T1000 (cell line): ENCODE measurements around the gene LRBA.

Experiments used
- DNase-seq: peaks from one replicate; lab custom pipeline; 2025; ENCODE audit warnings: mixed read lengths; lab: John Stamatoyannopoulos, UW

Gene LRBA

DNA sequence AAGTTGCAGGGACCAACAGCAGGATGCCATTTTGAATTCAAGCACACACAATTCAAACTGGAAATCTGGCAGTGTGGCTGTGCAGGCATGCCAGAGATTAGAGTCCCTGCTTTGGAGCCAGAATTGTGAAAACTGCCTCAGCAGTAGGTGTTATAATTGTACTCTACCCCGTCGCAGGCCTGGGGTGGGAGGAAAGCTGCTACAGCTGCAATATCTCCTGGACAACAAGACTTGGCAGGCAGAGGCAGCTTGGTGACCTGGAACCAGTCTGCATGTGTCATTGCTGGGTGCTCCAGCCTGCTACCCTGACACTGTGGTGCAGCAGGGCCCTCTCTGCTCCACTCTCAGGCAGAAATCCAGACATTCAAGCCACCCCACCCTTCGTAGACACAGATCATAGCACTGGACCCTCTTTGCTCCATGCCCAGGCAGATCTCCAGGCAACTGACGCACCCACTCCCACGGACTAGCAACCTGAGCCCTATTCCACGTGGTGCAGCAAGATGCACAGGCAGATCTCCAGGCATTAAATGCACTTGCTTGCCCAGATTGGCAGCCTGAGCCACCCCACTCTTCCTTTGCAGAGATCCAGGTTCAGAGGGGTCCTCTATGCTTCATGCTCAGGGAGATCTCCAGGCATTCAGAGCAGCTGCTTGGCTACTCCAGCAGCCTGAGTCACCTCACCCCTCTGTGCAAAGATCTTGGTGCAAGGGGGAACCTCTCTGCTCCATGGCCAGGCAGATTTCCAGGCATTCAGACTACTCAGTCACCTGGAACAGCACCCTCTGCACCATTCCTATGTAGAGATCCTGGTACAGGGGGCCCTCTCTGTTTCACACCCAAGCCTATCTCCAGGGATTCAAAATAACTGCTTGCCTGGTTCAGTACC, 140.5 kb downstream of the LRBA start:
- no peak for DNase-seq

DNA sequence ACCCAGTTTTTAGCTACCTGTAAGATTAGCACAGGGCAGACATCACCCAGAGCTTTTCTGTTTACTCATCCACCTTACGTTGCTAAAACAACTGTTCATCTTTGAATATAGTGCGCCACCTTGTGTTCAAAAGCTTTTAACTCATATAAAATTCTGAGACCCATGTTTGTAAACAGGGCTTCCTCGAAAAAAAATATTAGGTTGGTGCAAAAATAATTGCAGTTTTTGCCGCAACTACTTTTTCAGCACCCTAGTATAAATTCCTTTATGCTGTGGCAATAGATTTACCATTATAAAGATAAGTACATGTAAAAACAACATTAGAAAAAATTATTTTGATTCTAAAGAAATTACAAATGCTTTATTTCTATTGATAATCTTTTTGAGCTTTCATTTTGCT, 147.9 kb downstream of the LRBA start:
- no peak for DNase-seq

DNA sequence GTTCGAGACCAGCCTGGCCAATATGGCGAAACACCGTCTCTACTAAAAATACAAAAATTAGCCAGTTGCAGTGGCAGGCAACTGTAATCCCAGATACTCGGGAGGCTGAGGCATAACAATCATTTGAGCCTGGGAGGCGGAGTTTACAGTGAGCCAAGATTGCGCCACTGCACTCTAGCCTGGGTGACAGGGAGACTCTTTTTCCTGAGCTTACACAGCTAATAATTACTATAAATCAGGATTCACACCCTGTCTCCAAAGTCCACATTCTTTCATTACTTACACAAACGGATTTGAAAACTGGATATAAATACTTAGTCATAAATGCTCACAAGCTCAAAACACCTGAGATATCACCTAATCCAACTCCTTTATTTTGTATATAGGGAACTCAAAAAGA, 151.6 kb downstream of the LRBA start:
- DNase-seq: no peak

DNA sequence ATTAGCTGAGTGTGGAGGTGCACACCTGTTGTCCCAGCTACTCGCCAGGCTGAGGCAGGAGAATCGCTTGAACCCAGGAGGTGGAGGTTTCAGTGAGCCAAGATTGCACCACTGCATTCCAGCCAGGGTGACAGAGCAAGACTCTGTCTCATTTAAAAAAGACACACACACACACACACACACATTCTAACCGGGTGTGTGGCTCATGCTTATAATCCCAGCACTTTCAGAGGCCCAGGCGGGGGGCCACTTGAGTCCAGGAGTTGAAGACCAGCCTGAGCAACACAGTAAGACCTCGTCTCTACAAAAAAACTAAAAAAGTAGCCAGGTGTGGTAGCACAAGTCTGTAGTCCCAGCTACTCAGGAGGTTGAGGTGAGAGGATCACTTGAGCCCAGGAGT, 152.3 kb downstream of the LRBA start:
- DNase-seq: no peak

DNA sequence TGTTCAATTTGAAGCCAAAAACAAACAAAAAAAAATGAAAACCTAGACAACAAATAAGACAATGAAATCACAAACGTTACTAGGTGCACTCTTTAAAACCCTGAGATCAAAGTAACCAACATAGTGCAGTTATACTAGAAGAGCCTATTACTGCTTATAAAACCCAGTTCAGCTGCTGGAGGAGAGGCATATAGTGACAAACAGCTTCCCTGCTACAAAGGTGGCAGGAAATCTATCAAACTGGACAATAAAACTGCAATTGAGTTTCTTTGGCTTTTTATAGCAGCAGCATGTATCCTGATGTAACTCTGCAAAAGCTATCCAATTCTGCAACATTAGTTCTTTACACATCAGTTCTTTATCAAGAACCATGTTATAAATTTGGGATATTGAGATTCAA, 155.6 kb downstream of the LRBA start:
- no peak for DNase-seq

DNA sequence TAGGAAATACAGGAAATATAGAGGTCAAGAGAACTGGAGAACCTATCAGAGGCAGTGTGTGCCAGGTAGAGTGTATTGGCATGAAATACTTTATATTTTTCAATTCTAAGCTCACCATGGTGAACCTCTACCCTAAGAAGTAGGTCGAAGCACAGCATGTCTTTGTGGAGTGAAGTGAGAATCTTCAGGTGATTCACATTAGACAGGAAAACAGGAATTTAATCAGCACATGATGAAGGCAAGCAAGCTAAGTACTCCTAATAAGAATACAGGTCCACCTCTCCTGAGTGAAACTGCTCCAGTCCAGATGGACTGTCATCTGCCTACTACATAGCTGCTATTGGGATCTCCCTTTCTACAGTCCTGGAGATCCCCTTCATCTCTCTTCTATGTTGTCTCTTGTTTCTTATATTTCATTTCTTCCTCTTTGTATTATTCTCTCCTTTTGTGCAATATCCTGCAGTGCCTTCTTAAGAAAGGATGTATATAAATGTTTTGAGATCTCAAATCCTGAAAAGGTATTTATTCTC, 159.0 kb downstream of the LRBA start:
- DNase-seq: no peak

DNA sequence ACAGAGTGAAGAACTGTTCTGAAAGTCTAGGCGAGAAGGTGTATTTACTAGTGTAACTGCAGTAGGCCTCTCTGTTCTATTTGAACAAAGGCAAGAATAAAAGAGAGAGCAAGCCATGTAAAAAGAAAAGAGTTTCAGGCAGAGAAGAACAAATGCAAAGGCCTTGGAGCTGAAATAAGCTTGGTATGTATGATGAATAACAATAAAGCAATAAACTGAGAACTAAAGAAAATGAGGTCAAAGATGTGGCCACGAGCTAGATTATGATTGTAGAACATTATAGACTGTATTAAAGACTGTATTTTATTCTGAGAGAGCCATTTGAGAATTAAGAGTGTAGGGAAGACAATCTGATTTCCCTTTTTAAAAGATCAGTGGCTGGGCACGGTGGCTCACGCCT, 160.5 kb downstream of the LRBA start:
- no peak for DNase-seq

DNA sequence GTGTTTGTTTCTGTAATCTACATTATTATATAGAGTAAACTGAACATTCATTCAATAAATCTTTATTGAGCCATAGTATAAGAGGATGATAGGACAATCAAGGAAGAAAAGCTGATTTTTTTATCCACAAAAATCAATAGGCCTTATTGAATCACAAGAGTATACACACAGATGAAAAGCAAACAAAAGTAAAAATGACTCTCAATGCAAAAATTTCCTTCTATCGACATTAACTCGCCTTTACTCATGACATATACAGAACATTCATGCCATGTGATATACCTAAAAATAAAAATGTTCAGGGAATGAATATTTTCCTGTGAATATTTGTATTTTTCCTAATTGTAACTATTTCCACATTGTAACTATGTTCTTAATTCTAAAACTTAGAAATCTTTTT, 161.2 kb downstream of the LRBA start:
- no peak for DNase-seq

DNA sequence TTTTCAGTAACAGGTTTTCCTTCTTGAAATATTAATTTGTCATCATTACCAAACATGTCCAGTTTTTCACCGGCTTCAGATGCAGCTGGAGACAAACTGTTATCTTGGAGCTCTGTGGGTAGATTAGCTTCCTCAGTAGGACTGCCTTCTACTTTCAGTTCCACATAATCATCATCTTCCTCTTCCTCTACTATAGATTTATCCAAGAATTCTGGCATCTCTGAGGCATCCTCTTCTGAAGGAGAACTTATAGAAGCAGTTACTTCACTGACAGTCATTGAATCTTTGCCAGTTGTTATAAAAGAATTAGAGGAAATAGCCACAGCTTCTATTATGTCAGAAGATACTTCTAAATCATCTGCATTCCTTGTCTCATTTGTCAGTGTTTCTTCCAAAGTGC, 162.9 kb downstream of the LRBA start:
- no peak for DNase-seq

DNA sequence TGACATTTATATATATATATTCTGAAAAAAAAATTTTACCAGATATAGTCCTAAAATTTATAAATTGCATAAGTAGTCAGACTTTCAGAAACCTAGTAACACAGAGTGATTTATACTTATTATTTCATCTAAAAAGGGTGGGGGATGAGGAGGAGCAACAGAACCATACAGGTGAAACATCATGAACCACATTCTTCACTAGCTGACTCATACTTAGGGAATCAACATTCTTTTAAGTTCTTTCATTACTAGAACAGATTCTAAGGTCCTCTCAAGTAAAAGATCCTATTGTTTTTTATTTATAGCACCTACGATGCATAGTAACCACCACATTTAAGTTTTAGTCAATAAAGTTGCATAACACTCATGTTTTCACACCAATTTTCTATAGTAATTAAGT, 166.1 kb downstream of the LRBA start:
- no peak for DNase-seq

DNA sequence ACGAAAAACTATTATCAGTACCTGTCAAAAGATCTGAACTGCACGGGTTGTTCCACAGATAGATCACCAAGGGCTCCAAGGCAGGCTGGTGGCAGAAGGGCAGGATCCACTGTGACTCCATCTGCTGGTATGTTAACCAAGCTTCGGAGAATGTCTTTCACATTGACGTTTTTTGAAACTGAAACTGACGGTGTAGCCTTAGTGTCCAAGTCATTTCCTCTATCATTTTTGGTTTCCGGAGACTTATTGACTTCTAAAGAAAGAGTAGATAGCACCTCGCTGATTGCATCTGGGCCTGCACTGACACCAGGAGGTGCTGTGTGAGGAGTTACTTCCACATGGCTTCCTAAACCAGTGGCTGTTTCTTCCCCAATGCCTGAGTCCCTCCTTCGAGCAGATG, 186.9 kb downstream of the LRBA start:
- no peak for DNase-seq

DNA sequence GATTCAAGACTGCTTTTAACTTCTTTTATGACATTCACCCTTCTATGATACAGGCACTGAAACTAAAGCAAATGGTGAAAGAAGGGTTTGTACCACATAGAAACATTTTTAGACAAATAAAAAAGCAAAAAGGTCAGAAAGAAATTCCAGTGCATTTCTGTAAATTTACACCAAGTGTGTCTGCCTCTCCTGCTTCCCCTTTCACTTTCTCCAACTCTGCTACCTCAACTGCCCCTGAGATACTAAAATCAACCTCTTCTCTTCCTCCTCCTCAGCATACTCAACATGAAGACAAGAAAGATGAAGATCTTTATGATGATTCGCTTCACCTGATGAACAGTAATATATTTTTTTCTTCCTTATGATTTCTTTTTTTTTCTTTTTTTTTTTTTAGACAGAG, 187.9 kb downstream of the LRBA start:
- DNase-seq: no peak

DNA sequence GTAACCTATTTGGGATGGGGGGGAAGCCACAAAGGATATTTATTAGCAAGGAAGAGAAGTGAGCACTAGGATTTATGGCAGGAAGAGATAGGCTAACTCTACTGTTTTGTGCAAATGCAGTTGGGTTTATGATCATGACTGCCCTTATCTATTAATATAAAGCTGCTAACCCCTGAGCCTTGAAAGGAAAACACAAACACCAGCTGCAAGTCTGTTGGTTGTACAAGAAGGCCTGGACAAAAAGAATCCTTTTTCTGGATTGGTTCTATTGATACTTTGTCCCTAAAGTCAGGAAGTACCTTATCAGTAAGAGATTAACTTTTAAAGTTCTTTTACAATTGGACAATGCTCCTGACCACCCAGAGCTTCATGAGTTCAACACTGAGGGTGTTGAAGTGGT, 188.8 kb downstream of the LRBA start:
- no peak for DNase-seq

DNA sequence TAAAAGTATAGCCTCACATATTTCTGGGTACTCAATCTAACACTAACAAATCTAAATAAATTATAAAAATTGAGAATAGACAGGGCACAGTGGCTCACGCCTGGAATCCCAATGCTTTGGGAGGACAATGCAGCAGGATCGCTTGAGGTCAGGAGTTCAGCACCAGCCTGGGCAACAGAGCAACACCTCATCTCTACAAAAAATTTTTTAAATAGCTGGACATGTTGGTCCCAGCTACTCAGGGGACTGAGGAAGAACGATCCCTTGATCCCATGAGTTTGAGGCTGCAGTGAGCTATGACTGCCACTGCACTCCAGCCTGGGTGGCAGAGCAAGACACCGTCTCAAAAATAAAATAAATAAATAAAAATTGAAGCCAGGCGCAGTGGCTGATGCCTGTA, 192.7 kb downstream of the LRBA start:
- DNase-seq: no peak

DNA sequence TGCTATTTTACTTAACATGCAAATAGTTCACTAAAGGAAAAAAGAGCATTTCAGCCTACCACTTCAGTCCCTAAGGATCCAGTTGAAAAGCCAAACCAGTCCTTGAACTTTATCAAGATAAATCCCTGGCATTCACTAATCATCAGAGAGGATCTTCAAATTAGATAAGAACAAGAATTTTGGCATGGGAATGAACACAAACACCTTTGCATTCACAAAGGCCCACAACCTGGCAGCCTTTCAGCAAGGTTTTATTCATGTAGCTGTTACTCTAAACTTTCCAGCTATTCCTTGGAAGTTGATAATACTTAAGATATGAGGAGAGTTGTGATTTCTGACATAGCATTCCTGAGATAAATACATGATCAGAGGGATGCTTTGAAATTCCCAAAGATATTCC, 193.4 kb downstream of the LRBA start:
- no peak for DNase-seq

DNA sequence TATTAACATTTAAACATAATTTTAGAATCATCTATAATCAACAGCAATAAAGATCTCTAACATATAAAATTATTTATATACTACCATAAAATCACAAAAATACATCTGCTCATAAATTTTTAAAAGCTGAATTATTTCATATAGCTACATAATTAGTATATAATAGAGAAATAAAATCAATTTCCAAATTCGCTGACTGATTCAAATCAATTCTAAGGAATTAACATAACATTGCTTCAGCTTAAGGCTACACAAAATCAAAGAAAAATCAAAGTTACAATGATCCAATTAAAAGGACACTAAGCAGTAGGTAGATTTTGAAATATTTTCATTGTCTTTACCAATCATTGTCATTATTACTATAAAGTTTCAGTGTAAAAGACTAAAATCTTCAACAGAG, 194.7 kb downstream of the LRBA start:
- no peak for DNase-seq

DNA sequence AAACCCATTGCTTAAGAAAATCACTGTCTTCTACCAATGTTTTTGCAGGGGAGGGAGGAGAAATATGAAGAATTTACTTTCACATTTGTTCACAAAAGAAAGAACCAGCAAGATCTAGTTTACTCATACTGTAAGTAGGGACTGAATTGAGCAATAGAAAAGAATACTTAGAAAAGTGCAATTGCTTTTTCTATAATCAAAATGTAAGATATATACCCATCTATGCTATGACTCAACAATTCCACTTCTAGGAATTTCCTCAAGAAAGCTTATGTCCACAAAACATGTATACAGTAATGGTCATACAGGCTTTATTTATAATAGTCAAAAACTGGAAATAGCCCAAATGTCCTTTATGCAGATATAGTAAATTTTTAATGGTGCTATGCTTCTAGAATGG, 196.4 kb downstream of the LRBA start:
- DNase-seq: no peak

DNA sequence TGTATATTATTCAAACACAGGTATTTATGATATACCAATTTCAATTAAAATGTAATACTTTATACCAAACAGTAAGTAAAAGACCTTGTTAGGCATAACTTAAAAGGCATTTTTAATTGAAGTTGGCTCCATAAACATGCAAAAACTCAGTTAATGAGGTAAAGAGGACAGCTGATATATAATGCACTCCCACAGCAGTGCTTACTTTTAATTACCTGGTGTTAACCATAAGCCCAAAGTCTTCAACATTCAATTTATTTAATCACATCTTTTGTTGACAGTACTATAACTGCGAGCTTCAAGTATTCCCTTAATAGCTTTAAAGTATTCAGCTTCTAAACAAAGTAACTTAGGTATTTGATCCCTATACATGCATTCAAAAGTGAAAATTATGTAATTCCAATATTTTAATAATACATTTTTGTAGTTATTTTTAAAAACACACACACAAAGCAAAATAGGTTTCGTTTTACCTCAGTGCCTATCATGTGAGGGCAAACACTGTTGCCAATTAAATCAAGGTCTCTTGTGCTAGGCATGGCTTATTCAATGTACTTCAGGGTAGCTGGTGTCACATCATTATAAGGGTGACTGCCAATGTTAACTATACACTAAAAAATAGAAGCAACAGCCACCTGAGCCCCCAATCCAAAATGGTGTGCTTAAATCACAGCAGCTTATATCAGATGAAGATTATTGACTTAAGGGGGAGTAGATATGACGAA, 197.1 kb downstream of the LRBA start:
- no peak for DNase-seq

DNA sequence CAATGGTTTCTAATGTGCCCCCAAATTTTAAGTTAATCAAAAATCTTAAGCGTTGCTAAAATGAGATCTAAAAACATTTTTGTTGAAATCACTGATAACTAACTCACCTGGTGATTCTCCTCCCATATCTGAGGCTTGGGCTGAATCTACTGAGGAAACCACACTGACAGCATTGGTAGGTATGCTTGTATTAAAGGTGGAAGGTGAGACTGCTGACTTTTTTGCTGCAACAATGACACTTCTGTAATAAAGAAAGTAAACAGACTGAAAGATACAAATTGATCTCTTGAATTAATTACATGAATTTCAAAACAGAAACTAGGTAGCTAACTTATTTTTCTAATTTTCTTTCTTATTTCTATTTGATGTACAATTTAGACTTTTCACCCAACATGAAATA, 198.1 kb downstream of the LRBA start:
- DNase-seq: no peak

DNA sequence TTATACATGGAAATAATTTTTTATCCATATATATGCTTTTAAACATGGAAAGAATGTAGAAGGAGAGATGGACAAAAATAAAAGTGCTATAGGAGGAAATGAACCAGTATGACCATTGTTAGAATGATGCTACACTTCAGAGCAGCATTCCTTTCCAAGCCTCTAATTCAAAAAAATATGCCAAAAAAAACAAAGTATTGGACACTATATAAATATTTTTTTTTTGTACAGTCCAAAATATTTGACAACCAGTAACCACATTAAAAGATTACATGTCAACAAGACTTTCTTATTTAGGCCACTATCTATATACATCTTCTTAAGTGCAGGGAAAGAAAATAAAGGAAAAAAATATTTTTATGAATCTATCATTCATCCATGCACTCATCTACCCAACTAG, 198.6 kb downstream of the LRBA start:
- no peak for DNase-seq

DNA sequence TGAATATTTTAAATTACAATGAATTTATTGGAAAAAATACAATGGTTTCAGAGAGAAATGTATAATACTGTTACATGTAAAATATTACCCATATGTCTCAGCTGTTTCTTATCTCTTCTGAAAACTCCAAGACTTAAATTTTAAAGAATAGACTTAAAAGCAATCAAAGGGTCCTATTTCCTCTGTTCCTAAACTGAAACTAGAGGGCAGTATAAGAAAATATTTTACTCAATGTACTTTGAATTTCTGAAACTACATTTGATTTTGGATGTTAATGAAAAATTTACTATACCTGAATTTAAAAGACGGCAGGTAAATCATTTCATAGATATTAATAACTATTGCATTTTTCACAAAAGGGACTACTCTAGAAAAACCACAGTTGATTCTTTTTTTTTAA, 200.2 kb downstream of the LRBA start:
- DNase-seq: no peak

DNA sequence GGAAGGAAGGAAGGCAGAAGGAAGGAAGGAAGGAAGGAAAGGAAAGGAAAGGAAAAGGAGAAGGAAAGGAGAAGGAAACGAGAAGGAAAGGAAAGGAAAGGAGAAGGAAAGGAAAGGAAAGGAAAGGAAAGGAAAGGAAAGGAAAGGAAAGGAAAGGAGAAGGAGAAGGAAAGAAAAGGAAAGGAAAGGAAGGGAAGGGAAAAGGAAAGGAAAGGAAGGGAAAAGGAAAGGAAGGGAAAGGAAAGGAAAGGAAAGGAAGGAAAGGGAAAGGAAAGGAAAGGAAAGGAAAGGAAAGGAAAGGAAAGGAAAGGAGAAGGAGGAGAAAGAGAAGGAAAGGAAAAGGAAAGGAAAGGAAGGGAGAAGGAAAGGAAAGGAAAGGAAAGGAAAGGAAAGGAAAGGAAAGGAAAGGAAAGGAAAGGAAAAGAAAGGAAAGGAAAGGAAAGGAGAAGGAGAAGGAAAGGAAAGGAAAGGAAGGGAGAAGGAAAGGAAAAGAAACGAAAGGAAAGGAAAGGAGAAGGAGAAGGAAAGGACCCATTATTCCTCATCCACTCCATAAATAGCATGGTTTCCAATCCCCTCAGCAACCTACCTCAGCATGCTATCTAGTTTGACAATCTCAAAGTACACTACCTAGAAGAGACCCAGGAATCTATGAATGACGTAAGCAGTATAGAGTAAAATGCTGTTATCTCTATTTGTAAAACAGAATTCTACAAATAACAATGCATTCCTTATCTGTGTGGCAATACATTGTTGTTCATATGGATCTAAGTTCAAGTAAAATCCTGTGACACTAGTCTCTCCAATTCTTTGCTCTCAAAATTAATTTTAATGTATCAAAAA, 209.7 kb downstream of the LRBA start:
- DNase-seq: no peak
